Lower leg skin (tissue), 4 donors: ENCODE results near the gene SEMA5B. TPM values are rescaled to one million over a fixed set of nuclear protein-coding genes. Genes with fewer than 3 reads are reported as not detected.

Source experiments
- DNase-seq, 2 donors: peaks; one replicate each; pipeline ENCODE4 v3.0.0-alpha.2; 2019; ENCODE audit warnings: low spot score in 2 of 2
- H3K4me3 ChIP-seq: fragments of 200-600 bp; sonication (generic); 2 replicates; pipeline ENCODE4 v1.5.1; 2017; ENCODE audit warnings: mild to moderate bottlenecking, low read depth; ENCODE audit not compliant: poor library complexity, severe bottlenecking
- CTCF ChIP-seq, 3 donors: fragments of 450-650 bp; IDR thresholded peaks; one replicate each; pipeline ENCODE4 v1.5.1; 2016; ENCODE audit warnings: antibody characterized with exemption in 3 of 3, mild to moderate bottlenecking in 3 of 3, moderate library complexity in 2 of 3
- POLR2A ChIP-seq, 2 donors: fragments of 450-650 bp; IDR thresholded peaks; one replicate each; pipeline ENCODE4 v1.6.1; 2016 to 2017; ENCODE audit warnings: antibody characterized with exemption in 2 of 2, mild to moderate bottlenecking in 1 of 2, moderate library complexity in 1 of 2
- WGBS, 2 donors: methylation state at CpG; one replicate each; pipeline ENCODE4 v1.1.5; 2018; 5-methylcytosine and 5-hydroxymethylcytosine counted together
- intact Hi-C: fragments of 100-400 bp; cut with DNase I; formaldehyde crosslinking; loops from one replicate; pipeline ENCODE4 v1.15.0; 2023; ENCODE audit warnings: low total_unique reads
- total RNA-seq, 4 donors: library from RNA; depleted of rRNA; stranded (reverse); fragments of >200 nt; gene quantifications; one replicate each; pipeline ENCODE4 v1.1.0, GENCODE V29; 2016

SEMA5B gene
- total RNA-seq, 4 donors from 2014 or later, result 0.21 to 1.8 (median 0.61) TPM

GRCh38 chr3:122886946-122887345, 140.6 kb downstream of the SEMA5B start:
- intact Hi-C loops, result no loop called here
- DNase-seq, result no peak
- H3K4me3 ChIP-seq, result no peak overlapping the region
- TF ChIP-seq CTCF (IDR thresholded peaks at IDR 0.05) (no peak), POLR2A (IDR thresholded peaks at IDR 0.05) (no peak)
- 84 to 89% methylated on average over 4 of the region's 4 CpGs for WGBS, 2 donors

GRCh38 chr3:122886251-122886650, 141.3 kb downstream of the SEMA5B start:
- no peak for DNase-seq
- no peak overlapping the region for H3K4me3 ChIP-seq
- 93 to 97% methylated on average over 4 of the region's 4 CpGs for WGBS, 2 donors
- TF ChIP-seq CTCF (IDR thresholded peaks at IDR 0.05) (no peak), POLR2A (IDR thresholded peaks at IDR 0.05) (no peak)
- intact Hi-C loops, result no loop called here

GRCh38 chr3:122882361-122882947, 145.1 kb downstream of the SEMA5B start:
- no peak for DNase-seq
- WGBS, 2 donors, result 79 to 86% methylated on average over 2 of the region's 2 CpGs
- no peak overlapping the region for H3K4me3 ChIP-seq
- TF ChIP-seq POLR2A (IDR thresholded peaks at IDR 0.05), result no peak
- no peak for TF ChIP-seq CTCF (IDR thresholded peaks at IDR 0.05)
- intact Hi-C loops, result no loop called here

- intact Hi-C loops, result no loop called here
- no peak for TF ChIP-seq CTCF (IDR thresholded peaks at IDR 0.05)
- no peak for TF ChIP-seq POLR2A (IDR thresholded peaks at IDR 0.05)
- no peak for DNase-seq
- H3K4me3 ChIP-seq, result no peak overlapping the region
- 79 to 82% methylated on average over 4 of the region's 4 CpGs for WGBS, 2 donors
Observed at GRCh38 chr3:122880624-122881023, 146.9 kb downstream of the SEMA5B start.

GRCh38 chr3:122880173-122880572, 147.4 kb downstream of the SEMA5B start:
- intact Hi-C loops, result no loop called here
- TF ChIP-seq POLR2A (IDR thresholded peaks at IDR 0.05), result no peak
- TF ChIP-seq CTCF (IDR thresholded peaks at IDR 0.05), result no peak
- DNase-seq, result no peak
- WGBS, 2 donors, result 94 to 96% methylated on average over 4 of the region's 4 CpGs
- H3K4me3 ChIP-seq, result no peak overlapping the region

- no peak for DNase-seq
- TF ChIP-seq POLR2A (IDR thresholded peaks at IDR 0.05) (no peak), CTCF (IDR thresholded peaks at IDR 0.05) (no peak)
- H3K4me3 ChIP-seq, result no peak overlapping the region
- intact Hi-C loops, result no loop called here
Observed at GRCh38 chr3:122875547-122876127, 151.9 kb downstream of the SEMA5B start.
